ENCODE data around the gene PPM1K. TPM values are rescaled to one million over a fixed set of nuclear protein-coding genes. Genes with fewer than 3 reads are reported as not detected.

PPM1K gene
- total RNA-seq, 2 experiments from 2014 or later: 71.0 to 78.1 TPM

DNA sequence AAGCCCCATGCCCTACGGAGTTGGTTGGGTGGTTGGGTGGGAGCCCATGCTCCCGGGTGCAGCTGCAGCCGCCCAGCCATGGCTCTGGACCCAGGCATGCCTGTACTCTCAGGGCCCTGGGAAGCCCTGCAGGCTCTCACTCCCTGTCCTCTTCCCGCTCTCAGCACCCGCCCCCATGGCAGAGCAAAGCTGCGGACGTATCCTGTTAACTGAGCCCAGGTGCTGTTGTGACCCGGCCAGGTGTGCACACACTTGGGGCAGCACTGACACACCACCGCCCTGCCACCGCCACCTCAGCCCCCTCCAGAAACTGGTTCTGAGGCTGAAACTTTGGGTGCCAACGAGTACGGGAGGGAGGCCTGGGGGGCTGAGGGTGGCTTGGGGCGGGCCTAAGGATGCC is 40.3 kb downstream of the PPM1K start:
- H3K36me3 Mint-ChIP-seq (ENCODE audit: low read depth): no peaks in the 10 kb centered on the region
- no peak for DNase-seq
- no peak overlapping the region for H3K4me3 Mint-ChIP-seq
- TF ChIP-seq, protein P1, sequence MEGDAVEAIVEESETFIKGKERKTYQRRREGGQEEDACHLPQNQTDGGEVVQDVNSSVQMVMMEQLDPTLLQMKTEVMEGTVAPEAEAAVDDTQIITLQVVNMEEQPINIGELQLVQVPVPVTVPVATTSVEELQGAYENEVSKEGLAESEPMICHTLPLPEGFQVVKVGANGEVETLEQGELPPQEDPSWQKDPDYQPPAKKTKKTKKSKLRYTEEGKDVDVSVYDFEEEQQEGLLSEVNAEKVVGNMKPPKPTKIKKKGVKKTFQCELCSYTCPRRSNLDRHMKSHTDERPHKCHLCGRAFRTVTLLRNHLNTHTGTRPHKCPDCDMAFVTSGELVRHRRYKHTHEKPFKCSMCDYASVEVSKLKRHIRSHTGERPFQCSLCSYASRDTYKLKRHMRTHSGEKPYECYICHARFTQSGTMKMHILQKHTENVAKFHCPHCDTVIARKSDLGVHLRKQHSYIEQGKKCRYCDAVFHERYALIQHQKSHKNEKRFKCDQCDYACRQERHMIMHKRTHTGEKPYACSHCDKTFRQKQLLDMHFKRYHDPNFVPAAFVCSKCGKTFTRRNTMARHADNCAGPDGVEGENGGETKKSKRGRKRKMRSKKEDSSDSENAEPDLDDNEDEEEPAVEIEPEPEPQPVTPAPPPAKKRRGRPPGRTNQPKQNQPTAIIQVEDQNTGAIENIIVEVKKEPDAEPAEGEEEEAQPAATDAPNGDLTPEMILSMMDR (IDR thresholded peaks at IDR 0.05): no peak
- CTCF ChIA-PET: no interaction called here
- no peak overlapping the region for H3K4me3 ChIP-seq (ENCODE audit: low read length)
- intact Hi-C loops (cut with DNase I, micrococcal nuclease): no loop called here
- no peaks in the 10 kb centered on the region for H3K27me3 Mint-ChIP-seq
- no peak overlapping the region for H3K27ac Mint-ChIP-seq
- H3K9me3 ChIP-seq (ENCODE audit: control insufficient read depth in 1 of 2, insufficient read depth in 1 of 2, low read length in 2 of 2): no peaks in the 10 kb centered on the region
- no peaks in the 10 kb centered on the region for H3K9me3 Mint-ChIP-seq
- H3K27ac ChIP-seq (ENCODE audit: low read depth in 1 of 2, low read length in 2 of 2): no peak overlapping the region
- H3K27me3 ChIP-seq (ENCODE audit: control insufficient read depth in 1 of 2, insufficient read depth in 2 of 2, low read length in 2 of 2): no peaks in the 10 kb centered on the region
- no peaks in the 10 kb centered on the region for H3K36me3 ChIP-seq (ENCODE audit: insufficient read depth, low read length)
- H3K4me1 Mint-ChIP-seq (ENCODE audit: low read depth): peaks cover 13% of the 10 kb centered on the region
- H3K4me1 ChIP-seq (ENCODE audit: insufficient read depth, low read length): peaks cover 15% of the 10 kb centered on the region
- ATAC-seq (ENCODE audit: poor library complexity): no peak
- POLR2A ChIA-PET: interaction anchor here (1.9 kb wide), 1 partner anchor 40 kb away, joined by 18 read pairs; the partner anchor contains the start of gene PPM1K

DNA sequence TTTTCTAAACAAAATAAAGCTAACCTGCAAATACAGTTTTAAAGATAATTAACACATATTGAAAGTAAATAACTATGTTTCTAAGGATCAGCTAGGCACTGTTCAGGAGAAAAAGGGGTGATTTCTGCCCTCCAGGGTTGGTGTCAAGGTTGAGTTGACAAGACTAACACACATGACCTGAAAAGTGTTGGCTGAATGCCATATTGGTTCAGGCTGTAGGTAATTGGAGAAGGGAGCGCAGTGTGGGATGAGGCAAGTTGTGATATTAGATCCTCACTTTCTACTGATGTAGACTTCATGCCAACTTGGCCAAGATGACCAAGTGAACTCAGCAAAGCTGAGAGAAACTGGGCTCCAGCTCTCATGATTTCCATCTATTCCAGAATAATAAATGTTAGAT is 42.2 kb downstream of the PPM1K start:
- POLR2A ChIA-PET: interaction anchor here (0.6 kb wide), 1 partner anchor 137 kb away, joined by 3 read pairs; the partner anchor contains the start of gene HERC6
- H3K36me3 Mint-ChIP-seq (ENCODE audit: low read depth): no peaks in the 10 kb centered on the region
- DNase-seq (no peak), ATAC-seq (ENCODE audit: poor library complexity) (no peak)
- no peaks in the 10 kb centered on the region for H3K9me3 Mint-ChIP-seq
- H3K9me3 ChIP-seq (ENCODE audit: control insufficient read depth in 1 of 2, insufficient read depth in 1 of 2, low read length in 2 of 2): no peaks in the 10 kb centered on the region
- no peak overlapping the region for H3K4me3 ChIP-seq (ENCODE audit: low read length)
- CTCF ChIA-PET: interaction anchor here (0.6 kb wide), 1 partner anchor 274 kb away, joined by 3 read pairs; no protein-coding TSS in a partner anchor
- intact Hi-C loops (cut with DNase I, micrococcal nuclease): no loop called here
- peaks cover 15% of the 10 kb centered on the region for H3K4me1 ChIP-seq (ENCODE audit: insufficient read depth, low read length)
- no peak overlapping the region for H3K27ac Mint-ChIP-seq
- no peak overlapping the region for H3K4me3 Mint-ChIP-seq
- TF ChIP-seq, protein P1 (IDR thresholded peaks at IDR 0.05): no peak
- peaks cover 13% of the 10 kb centered on the region for H3K4me1 Mint-ChIP-seq (ENCODE audit: low read depth)
- no peaks in the 10 kb centered on the region for H3K27me3 Mint-ChIP-seq
- H3K36me3 ChIP-seq (ENCODE audit: insufficient read depth, low read length): no peaks in the 10 kb centered on the region
- H3K27me3 ChIP-seq (ENCODE audit: control insufficient read depth in 1 of 2, insufficient read depth in 2 of 2, low read length in 2 of 2): no peaks in the 10 kb centered on the region
- no peak overlapping the region for H3K27ac ChIP-seq (ENCODE audit: low read depth in 1 of 2, low read length in 2 of 2)

DNA sequence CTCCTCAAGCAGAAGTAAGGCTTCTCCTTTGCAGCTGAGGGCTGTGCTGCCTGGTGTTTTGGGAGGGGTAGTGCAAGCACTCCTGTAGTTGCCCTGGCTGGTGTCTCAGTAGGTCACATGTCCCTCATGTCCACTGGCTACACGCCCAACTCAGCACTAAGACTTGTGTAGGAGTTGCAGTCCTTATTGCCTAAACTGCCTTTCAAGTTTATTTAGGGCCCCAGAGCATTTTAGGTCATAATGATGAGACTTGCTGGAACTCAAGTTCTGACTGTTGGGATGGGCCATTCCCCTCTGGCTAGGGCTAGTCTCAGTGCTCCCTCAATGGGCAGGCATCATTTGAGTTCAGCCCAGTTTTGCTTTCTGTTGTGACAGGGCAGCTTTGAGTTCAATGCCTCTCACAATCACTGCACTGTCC is 44.1 kb downstream of the PPM1K start:
- POLR2A ChIA-PET: no interaction called here
- Histone ChIP-seq H3K27me3 (ENCODE audit: control insufficient read depth in 1 of 2, insufficient read depth in 2 of 2, low read length in 2 of 2) (no peaks in the 10 kb centered on the region), H3K4me3 (ENCODE audit: low read length) (no peak overlapping the region), H3K4me1 (ENCODE audit: insufficient read depth, low read length) (peaks cover 11% of the 10 kb centered on the region), H3K27ac (ENCODE audit: low read depth in 1 of 2, low read length in 2 of 2) (no peak overlapping the region), H3K36me3 (ENCODE audit: insufficient read depth, low read length) (no peaks in the 10 kb centered on the region), H3K9me3 (ENCODE audit: control insufficient read depth in 1 of 2, insufficient read depth in 1 of 2, low read length in 2 of 2) (no peaks in the 10 kb centered on the region)
- peaks cover 6% of the 10 kb centered on the region for H3K4me1 Mint-ChIP-seq (ENCODE audit: low read depth)
- H3K4me3 Mint-ChIP-seq: no peak overlapping the region
- TF ChIP-seq, protein P1 (IDR thresholded peaks at IDR 0.05): no peak
- ATAC-seq (ENCODE audit: poor library complexity) (no peak), DNase-seq (no peak)
- no peaks in the 10 kb centered on the region for H3K9me3 Mint-ChIP-seq
- H3K36me3 Mint-ChIP-seq (ENCODE audit: low read depth): no peaks in the 10 kb centered on the region
- intact Hi-C loops (cut with DNase I, micrococcal nuclease): no loop called here
- H3K27ac Mint-ChIP-seq: no peak overlapping the region
- CTCF ChIA-PET: no interaction called here
- H3K27me3 Mint-ChIP-seq: no peaks in the 10 kb centered on the region
